ENCODE data around the gene TMEM273. TPM values are rescaled to one million over a fixed set of nuclear protein-coding genes. Genes with fewer than 3 reads are reported as not detected.

TMEM273 gene
- total RNA-seq, 1 donor from 2014 or later: 1.2 TPM

Other genes with a start within 250 kb of the TMEM273 start
- not detected for gene LRRC18, start 248.6 kb downstream of the TMEM273 start, total RNA-seq
- 3.2 TPM for gene VSTM4, start 72.9 kb downstream of the TMEM273 start, total RNA-seq
- gene FAM170B, start 54.4 kb downstream of the TMEM273 start, total RNA-seq: not detected
- not detected for gene C10orf71, start 110.8 kb upstream of the TMEM273 start, total RNA-seq
- not detected for gene DRGX, start 207.7 kb upstream of the TMEM273 start, total RNA-seq

All from temporal lobe (tissue), 1 donor.